ENCODE results near the gene ZBTB46.
A peak's percentile ranks its signal among the peaks of the same experiment; 100 is the strongest.

The ZBTB46 gene

GRCh38 chr20:63795178-63795830 is 35.8 kb downstream of the ZBTB46 start (continued):
- TF ChIP-seq AEBP2 (tag by site-specific recombination; IDR thresholded peaks at IDR 0.05; ENCODE audit: borderline replicate concordance), result no peak

- no peaks in the 10 kb centered on the region for H3K9me3 ChIP-seq (ENCODE audit: control insufficient read depth, insufficient read depth, low read depth, low read length)
- POLR2A ChIA-PET, result interaction anchor here (0.7 kb wide), 2 partner anchors 54 to 321 kb away, joined by 3 to 6 read pairs; no protein-coding TSS in a partner anchor
- TF ChIP-seq ZSCAN23 (tag by site-specific recombination; IDR thresholded peaks at IDR 0.05) (no peak), SCRT2 (tag by site-specific recombination; IDR thresholded peaks at IDR 0.05) (peak; percentile 94), ZNF560 (tag by site-specific recombination; IDR thresholded peaks at IDR 0.05; ENCODE audit: borderline replicate concordance) (no peak), ZNF140 (tag by site-specific recombination; IDR thresholded peaks at IDR 0.05) (no peak), SCRT1 (tag by site-specific recombination; IDR thresholded peaks at IDR 0.05; ENCODE audit: borderline replicate concordance) (peak; percentile 100), PRDM6 (tag by site-specific recombination; IDR thresholded peaks at IDR 0.05) (no peak), ZNF211 (tag by site-specific recombination; IDR thresholded peaks at IDR 0.05; ENCODE audit: low read depth) (no peak), ZNF114 (tag by site-specific recombination; IDR thresholded peaks at IDR 0.05) (no peak), GFI1B (tag by site-specific recombination; IDR thresholded peaks at IDR 0.05) (no peak), ZNF514 (tag by site-specific recombination; IDR thresholded peaks at IDR 0.05) (no peak), ZNF121 (tag by site-specific recombination; IDR thresholded peaks at IDR 0.05) (no peak), ZBTB11 (tag by site-specific recombination; conservative IDR thresholded peaks at IDR 0.05; ENCODE audit: low read depth) (no peak)
- H3K4me1 ChIP-seq (ENCODE audit: control insufficient read depth, insufficient read depth, low read length), result no peaks in the 10 kb centered on the region
- CTCF ChIA-PET, result interaction anchor here (1.0 to 1.7 kb wide), 3 partner anchors 8 to 69 kb away, joined by 5 to 9 read pairs (median 7); no protein-coding TSS in a partner anchor
- no peak overlapping the region for H3K27ac ChIP-seq (ENCODE audit: extremely low read depth, low read depth, low read length)
- H3K36me3 ChIP-seq (ENCODE audit: control insufficient read depth in 2 of 2, insufficient read depth in 1 of 2, low read length in 2 of 2), result peaks cover 0 to 9% of the 10 kb centered on the region in 2 experiments; a peak in 1 of 3 replicates
- no peak overlapping the region for H3K4me3 ChIP-seq (ENCODE audit: low read depth, low read length)
These were observed 36.5 kb downstream of the ZBTB46 start for GRCh38 chr20:63794614-63795013.

GRCh38 chr20:63792866-63793265 is 38.2 kb downstream of the ZBTB46 start:
- CTCF ChIA-PET, result interaction anchor here (0.6 to 1.5 kb wide), 2 partner anchors 18 to 1708 kb away, joined by 3 to 4 read pairs; no protein-coding TSS in a partner anchor
- Histone ChIP-seq H3K4me3 (ENCODE audit: low read depth, low read length) (no peak overlapping the region), H3K9me3 (ENCODE audit: control insufficient read depth, insufficient read depth, low read depth, low read length) (no peaks in the 10 kb centered on the region), H3K4me1 (ENCODE audit: control insufficient read depth, insufficient read depth, low read length) (no peaks in the 10 kb centered on the region), H3K36me3 (ENCODE audit: control insufficient read depth in 2 of 2, insufficient read depth in 1 of 2, low read length in 2 of 2) (peaks cover 0 to 15% of the 10 kb centered on the region in 2 experiments; a peak in 1 of 3 replicates), H3K27ac (ENCODE audit: extremely low read depth, low read depth, low read length) (no peak overlapping the region)
- TF ChIP-seq TSHZ1 (tag by site-specific recombination; IDR thresholded peaks at IDR 0.05; ENCODE audit: borderline replicate concordance), result no peak
- TF ChIP-seq ZNF324 (tag by site-specific recombination; IDR thresholded peaks at IDR 0.05), result no peak
- no peak for TF ChIP-seq ZNF24 (tag by site-specific recombination; IDR thresholded peaks at IDR 0.05)
- TF ChIP-seq INSM2 (tag by site-specific recombination; IDR thresholded peaks at IDR 0.05), result no peak
- TF ChIP-seq ZNF521 (tag by site-specific recombination; IDR thresholded peaks at IDR 0.05), result no peak
- TF ChIP-seq ZNF248 (tag by site-specific recombination; IDR thresholded peaks at IDR 0.05), result no peak
- POLR2A ChIA-PET, result interaction anchor here (0.6 to 0.7 kb wide), 2 partner anchors 188 to 234 kb away, joined by 3 to 4 read pairs; no protein-coding TSS in a partner anchor
